ENCODE results near the gene ACTRT2.

- TF ChIP-seq CTCF (IDR thresholded peaks at IDR 0.05) = no peak
- no peak for TF ChIP-seq POLR2A (IDR thresholded peaks at IDR 0.05)
These were observed 20.4 kb upstream of the ACTRT2 start for GRCh38 chr1:3000671-3001470.
